ENCODE results near the gene SSBP2.

DNA sequence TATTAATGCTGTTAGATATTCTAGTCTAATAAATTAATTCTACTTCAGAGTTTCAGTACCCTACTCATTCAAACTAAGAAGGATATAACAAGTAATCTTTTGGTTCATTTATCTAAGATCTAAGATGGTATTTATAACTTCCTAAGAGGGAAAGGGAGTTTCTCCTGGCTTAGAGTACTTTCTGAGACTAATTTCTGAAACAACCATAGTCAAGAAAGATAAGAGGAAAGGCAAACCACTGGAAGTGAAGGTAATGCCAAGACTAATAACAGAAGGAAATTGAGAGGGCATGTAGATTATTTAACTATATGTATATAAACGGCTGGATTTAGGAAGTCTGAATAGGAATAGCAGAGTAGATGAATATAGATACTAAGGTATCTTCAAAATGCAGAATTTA lies 244.5 kb downstream of the SSBP2 start:
- TF ChIP-seq REST (IDR thresholded peaks at IDR 0.05; ENCODE audit: low read depth) (no peak), EP300 (IDR thresholded peaks at IDR 0.05; ENCODE audit: borderline replicate concordance) (no peak), CEBPB (IDR thresholded peaks at IDR 0.05) (no peak), FOXM1 (IDR thresholded peaks at IDR 0.05; ENCODE audit: borderline replicate concordance, low read depth) (no peak), EGR1 (IDR thresholded peaks at IDR 0.05) (no peak), ZBTB7A (IDR thresholded peaks at IDR 0.05; ENCODE audit: low read depth) (no peak), TAF1 (IDR thresholded peaks at IDR 0.05; ENCODE audit: low read depth) (no peak), YY1 (IDR thresholded peaks at IDR 0.05; ENCODE audit: low read depth) (no peak), RAD21 (IDR thresholded peaks at IDR 0.05; ENCODE audit: low read depth) (no peak), TCF12 (IDR thresholded peaks at IDR 0.05; ENCODE audit: low read depth) (no peak), CREB1 (IDR thresholded peaks at IDR 0.05; ENCODE audit: low read depth) (no peak), NFIC (IDR thresholded peaks at IDR 0.05) (no peak), TEAD4 (IDR thresholded peaks at IDR 0.05) (no peak)
- TF ChIP-seq, protein P1, sequence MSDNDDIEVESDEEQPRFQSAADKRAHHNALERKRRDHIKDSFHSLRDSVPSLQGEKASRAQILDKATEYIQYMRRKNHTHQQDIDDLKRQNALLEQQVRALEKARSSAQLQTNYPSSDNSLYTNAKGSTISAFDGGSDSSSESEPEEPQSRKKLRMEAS (IDR thresholded peaks at IDR 0.05) = no peak

Measured in Ishikawa (cell line).